GM20431 (cell line): ENCODE data around the gene CLDN20.

ENCODE experiments used
- in situ Hi-C: fragments of 300-500 bp; cut with MseI, MboI; formaldehyde crosslinking; loops from one replicate; pipeline ENCODE4 v1.15.0; 2020; ENCODE audit warnings: low sequenced_read_pairs; ENCODE audit not compliant: unreplicated experiment

Gene CLDN20

DNA sequence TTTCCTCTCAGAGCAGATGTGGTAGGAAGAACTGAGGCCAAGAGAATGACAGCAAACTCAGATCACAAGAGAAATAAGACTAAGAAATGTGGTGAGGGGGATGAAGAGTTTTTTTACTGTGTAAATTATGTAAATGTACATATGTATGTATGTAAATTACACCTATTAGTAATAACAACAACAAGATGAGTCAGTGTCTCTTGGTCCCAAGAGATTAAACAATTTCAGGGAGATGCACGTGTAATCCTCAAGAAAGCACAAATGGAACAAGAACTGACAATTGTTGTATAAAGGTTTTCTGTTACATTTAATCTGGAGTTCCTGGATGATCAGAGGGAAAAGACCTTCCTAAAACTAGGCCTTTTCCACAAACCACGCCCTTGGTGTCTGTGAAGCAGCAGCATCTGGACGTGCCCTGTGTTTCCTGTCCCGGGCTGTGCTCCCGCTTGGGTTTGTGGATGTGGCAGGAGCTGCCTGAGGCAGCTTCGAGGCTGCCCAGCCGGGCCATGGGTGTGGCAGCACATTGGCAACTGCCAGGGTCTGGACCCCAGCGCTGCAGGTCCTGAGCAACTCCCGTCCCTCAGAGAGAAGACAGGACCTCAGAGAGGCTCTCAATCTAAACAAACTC is 994 bp downstream of the CLDN20 start:
- in situ Hi-C loops, result loop anchor here (25.0 kb wide), 1 partner anchor 328 kb away; no protein-coding TSS in a partner anchor

DNA sequence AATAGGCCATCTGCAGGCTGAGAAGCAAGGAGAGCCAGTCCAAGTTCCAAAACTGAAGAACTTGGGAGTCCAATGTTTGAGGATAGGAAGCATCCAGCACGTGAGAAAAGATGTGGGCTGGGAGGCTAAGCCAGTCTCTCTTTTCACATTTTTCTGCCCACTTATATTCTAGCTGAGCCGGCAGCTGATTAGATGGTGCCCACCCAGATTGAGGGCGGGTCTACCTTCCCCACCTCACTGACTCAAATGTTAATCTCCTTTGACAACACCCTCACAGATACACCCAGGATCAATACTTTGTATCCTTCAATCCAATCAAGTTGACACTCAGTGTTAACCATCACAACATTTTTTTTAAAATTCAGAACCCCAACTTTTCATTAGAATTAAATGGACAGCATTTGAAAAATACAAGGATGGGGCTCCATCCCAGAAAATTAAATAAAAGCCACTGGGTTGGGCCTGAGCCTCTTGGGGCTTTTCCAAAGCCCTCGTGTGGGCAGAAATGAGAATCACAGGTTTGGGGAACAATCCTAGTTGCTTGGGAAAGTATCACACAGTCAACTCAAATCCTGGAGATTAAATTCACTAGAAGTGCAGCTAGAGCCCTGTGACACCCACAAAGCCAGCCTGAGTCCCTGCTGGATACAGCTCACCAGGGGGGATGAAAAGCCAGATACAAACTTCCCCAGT is 2.2 kb downstream of the CLDN20 start:
- in situ Hi-C loops, result loop anchor here (25.0 kb wide), 1 partner anchor 329 kb away; no protein-coding TSS in a partner anchor

- in situ Hi-C loops, result loop anchor here (25.0 kb wide), 1 partner anchor 330 kb away; no protein-coding TSS in a partner anchor
Observed at GRCh38 chr6:155267411-155267810, 3.6 kb downstream of the CLDN20 start.

DNA sequence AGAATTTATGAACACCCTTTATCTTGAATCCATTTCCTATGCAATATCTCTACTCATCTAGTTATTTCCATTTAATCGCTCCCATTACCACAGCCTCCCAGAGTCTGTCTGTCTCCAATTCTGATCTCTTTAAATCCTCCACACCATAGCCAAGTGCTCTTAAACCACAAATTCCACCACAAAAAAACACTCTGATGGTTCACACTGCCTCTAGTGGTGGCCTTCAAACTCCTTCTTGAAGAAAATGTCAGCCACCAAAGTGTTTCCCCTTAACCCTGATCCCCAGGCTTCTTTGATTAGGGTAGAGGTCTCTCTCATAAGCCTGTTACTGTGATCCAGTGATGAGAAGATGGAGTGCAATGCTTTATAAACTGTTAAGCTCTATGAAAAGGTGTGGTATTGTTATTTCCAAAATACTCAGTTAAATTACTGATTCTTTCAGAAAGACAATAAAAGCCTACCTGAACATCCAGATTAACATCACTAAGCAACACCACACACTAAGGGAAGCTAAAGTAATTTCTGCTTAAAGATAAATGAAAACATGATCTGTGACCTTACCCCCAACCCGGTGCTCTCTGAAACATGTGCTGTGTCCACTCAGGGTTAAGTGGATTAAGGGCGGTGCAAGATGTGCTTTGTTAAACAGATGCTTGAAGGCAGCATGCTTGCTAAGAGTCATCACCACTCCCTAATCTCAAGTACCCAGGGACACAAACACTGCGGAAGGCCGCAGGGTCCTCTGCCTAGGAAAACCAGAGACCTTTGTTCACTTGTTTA is 4.5 kb downstream of the CLDN20 start:
- in situ Hi-C loops, result loop anchor here (25.0 kb wide), 1 partner anchor 331 kb away; no protein-coding TSS in a partner anchor

DNA sequence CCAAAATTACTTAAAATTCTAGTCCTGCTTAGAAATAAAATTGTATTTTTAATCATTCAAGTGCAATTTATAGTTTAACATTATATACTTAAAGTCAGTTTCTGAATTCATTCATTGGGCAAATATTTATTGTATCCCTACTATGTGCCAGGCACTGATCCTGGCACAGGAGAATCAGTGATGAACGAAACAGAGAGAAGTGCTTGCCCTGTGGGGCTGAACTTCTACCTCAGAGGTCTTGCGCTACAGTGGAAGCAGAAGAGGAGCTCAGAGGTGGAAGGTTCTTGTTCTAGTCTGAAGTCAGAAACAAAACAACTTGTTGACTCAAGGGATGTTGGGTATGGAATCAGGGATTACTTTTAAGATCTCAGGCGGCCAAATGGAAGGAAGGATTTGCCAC is 6.0 kb downstream of the CLDN20 start:
- in situ Hi-C loops, result loop anchor here (25.0 kb wide), 1 partner anchor 332 kb away; no protein-coding TSS in a partner anchor

GRCh38 chr6:155270561-155271091 is 6.8 kb downstream of the CLDN20 start:
- in situ Hi-C loops, result loop anchor here (25.0 kb wide), 1 partner anchor 333 kb away; no protein-coding TSS in a partner anchor

DNA sequence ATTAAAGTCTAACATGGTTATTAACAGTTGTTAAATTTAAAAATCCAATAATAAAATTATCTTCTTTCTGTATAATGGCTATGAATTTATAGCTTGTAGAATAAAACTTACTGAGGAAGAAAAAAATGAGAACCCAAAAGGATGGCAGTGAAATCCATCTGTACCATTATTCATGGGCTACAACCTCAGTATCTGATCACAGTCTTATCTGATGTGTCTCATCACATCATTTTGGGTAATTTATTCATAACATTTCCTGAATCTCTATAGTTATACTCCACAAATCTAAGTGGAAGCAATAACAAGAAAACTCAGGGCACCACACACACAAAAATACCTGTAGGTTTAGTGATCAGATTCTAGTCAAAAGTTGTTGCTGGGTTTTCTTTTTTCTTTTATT is 7.3 kb downstream of the CLDN20 start:
- in situ Hi-C loops, result loop anchor here (25.0 kb wide), 1 partner anchor 334 kb away; no protein-coding TSS in a partner anchor

DNA sequence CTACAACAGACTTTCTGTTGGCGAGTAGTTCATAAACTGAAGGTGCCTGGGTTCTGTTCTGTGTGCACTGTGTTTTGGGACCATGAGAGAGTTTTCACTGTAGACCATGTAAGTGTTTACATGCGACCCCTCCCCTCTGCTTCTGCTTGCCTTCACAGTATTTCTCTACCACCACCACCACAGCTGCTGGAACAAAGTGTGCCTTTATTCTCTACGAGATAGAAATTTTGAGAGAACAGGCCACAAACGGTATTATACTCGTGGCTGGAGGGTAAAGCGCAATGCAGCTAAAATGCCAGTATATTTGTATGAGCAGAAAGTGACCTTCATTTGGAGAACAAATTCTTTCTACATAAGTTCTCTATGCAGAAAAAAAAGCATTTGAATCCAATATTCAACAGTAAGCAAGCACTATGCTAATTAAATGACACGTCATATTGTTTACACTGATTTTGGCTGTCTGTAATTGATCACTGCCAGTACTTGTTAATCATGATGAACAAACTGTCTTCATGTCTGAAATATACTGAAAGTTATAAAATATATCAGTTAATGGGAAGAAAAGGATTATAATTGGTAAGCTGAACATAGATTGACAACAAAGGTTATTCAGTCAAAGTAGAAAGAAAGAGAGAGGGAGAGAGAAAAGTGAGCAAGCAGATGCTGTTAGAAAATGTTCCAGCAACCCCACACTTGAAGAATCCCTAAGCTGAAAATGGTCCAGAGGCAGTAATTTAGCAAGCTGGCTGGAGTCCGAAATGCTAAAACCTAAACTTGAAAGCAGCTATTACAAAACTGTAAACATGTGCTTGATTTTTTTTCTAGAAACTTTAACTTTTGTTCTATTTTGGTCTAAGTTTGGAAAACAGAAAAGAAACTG is 8.8 kb downstream of the CLDN20 start:
- in situ Hi-C loops, result loop anchor here (25.0 kb wide), 1 partner anchor 335 kb away; no protein-coding TSS in a partner anchor

- in situ Hi-C loops, result loop anchor here (25.0 kb wide), 1 partner anchor 336 kb away; no protein-coding TSS in a partner anchor
Observed at GRCh38 chr6:155273431-155273830, 9.6 kb downstream of the CLDN20 start.

- in situ Hi-C loops, result loop anchor here (25.0 kb wide), 1 partner anchor 337 kb away; no protein-coding TSS in a partner anchor
Observed at GRCh38 chr6:155274106-155274505, 10.3 kb downstream of the CLDN20 start.

DNA sequence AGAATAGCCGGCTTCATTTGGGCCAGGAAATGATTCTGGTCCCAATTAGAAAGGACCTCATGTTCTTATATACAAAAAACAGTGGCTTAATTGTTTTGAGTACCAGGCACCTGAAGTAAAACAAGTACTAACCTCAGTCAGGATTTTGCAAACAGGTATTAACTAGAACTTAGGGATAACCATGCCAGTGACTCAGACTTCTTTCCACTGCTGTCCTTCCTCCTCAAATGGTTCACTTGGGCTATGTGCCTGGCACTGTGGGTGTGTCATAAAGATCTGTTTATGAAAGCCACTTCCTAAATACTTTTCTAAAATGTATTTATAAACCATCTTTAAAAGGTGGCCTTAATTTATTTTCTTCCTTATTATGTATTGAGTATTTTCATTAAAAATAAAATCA is 10.7 kb downstream of the CLDN20 start:
- in situ Hi-C loops, result loop anchor here (25.0 kb wide), 1 partner anchor 337 kb away; no protein-coding TSS in a partner anchor

DNA sequence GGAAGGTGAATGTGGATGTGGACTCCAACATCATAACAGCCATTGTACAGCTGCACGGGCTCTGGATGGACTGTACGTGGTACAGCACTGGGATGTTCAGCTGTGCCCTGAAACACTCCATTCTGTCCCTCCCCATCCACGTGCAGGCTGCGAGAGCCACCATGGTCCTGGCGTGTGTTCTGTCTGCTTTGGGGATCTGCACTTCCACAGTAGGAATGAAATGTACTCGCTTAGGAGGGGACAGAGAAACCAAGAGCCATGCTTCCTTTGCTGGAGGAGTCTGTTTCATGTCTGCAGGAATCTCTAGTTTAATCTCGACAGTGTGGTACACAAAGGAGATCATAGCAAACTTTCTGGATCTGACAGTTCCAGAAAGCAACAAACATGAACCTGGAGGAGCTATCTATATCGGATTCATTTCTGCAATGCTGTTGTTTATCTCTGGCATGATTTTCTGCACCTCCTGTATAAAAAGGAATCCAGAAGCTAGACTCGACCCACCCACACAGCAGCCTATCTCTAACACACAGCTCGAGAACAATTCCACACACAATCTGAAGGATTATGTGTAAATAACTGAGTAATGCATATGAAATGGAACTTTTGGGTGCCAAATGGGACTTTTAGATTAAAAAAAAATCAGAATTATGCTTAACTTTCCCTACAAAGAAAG is 12.1 kb downstream of the CLDN20 start:
- in situ Hi-C loops, result no loop called here

DNA sequence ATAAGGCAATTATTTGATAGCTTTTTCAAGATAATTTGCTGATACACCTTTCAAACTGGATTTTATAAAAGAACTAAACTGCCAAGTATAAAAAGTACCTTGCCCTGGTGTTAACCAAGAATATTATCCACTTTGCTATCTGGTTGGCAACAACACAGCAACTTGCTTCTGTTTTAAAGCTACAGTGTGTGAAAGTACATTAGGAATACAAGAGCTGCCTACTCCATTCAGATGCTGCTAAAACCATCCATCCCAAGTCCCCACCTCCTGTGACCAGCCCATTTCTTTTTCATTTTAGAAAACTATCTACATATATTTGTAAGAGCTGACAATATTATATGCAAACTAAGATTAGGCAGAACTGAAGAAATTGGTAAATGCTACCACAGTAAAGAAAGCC is 12.8 kb downstream of the CLDN20 start:
- in situ Hi-C loops, result no loop called here

GRCh38 chr6:155278319-155279049 is 14.7 kb downstream of the CLDN20 start:
- in situ Hi-C loops, result no loop called here

GRCh38 chr6:155284775-155285174 is 21.0 kb downstream of the CLDN20 start:
- in situ Hi-C loops, result no loop called here

- in situ Hi-C loops, result no loop called here
Observed at GRCh38 chr6:155287762-155288161, 23.9 kb downstream of the CLDN20 start.

DNA sequence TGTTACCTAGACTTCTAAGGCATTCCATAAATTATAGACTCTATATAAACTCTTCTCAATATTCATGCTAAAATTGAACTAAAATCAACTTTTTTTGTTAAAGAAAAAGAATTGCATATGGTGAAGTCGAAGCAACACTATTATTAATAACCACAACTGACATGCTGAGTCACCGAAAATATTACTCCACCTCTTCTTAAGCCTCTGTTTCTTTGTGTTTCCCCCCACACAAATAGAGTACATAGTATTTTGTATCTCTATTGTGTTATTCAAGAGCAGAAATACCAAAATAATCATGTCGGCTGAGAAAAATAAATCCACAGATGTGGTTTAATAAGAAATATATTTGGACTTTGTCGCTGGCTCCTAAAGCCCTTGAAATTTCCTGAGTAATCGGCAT is 26.7 kb downstream of the CLDN20 start:
- in situ Hi-C loops, result no loop called here

GRCh38 chr6:155291291-155291690 is 27.5 kb downstream of the CLDN20 start:
- in situ Hi-C loops, result no loop called here
